ENCODE data around the gene MDN1.
"Not testable (repeated sequence)": the region's sequence is repeated elsewhere in the genome, so short reads cannot be mapped to it uniquely, and the experiment has no call there.

The MDN1 gene

GRCh38 chr6:89769572-89769971, 50.0 kb downstream of the MDN1 start:
- DNase-seq: no peak

- DNase-seq: no peak
These were observed 51.3 kb downstream of the MDN1 start for GRCh38 chr6:89768324-89768723.

- DNase-seq: no peak
These were observed 56.0 kb downstream of the MDN1 start for GRCh38 chr6:89763550-89763949.

- no peak for DNase-seq
These were observed 60.8 kb downstream of the MDN1 start for GRCh38 chr6:89758830-89759229.

- peak; percentile 57 for DNase-seq
These were observed 69.3 kb downstream of the MDN1 start for GRCh38 chr6:89750338-89750737.

GRCh38 chr6:89749918-89750317, 69.7 kb downstream of the MDN1 start:
- DNase-seq: no peak

GRCh38 chr6:89745716-89746115, 73.9 kb downstream of the MDN1 start:
- DNase-seq: no peak

GRCh38 chr6:89745096-89745495, 74.5 kb downstream of the MDN1 start:
- DNase-seq: no peak

- no peak for DNase-seq
These were observed 82.7 kb downstream of the MDN1 start for GRCh38 chr6:89736893-89737292.

- DNase-seq: peak; percentile 12
These were observed 85.1 kb downstream of the MDN1 start for GRCh38 chr6:89734526-89734925.

- no peak for DNase-seq
These were observed 87.5 kb downstream of the MDN1 start for GRCh38 chr6:89731924-89732567.

- DNase-seq: not testable (repeated sequence)
These were observed 88.3 kb downstream of the MDN1 start for GRCh38 chr6:89731262-89731661.

GRCh38 chr6:89729818-89730217, 89.8 kb downstream of the MDN1 start:
- DNase-seq: peak; percentile 8

GRCh38 chr6:89727501-89727900, 92.1 kb downstream of the MDN1 start:
- DNase-seq: no peak

GRCh38 chr6:89724981-89725380, 94.6 kb downstream of the MDN1 start:
- DNase-seq: no peak

- DNase-seq: no peak
These were observed 96.5 kb downstream of the MDN1 start for GRCh38 chr6:89723046-89723445.

GRCh38 chr6:89716532-89716931, 103.1 kb downstream of the MDN1 start:
- DNase-seq: no peak

- DNase-seq: no peak
These were observed 107.8 kb downstream of the MDN1 start for GRCh38 chr6:89711801-89712200.

GRCh38 chr6:89708316-89708715, 111.3 kb downstream of the MDN1 start:
- no peak for DNase-seq

GRCh38 chr6:89707766-89708165, 111.8 kb downstream of the MDN1 start:
- DNase-seq: no peak

GRCh38 chr6:89706121-89706520, 113.5 kb downstream of the MDN1 start:
- no peak for DNase-seq

- DNase-seq: no peak
These were observed 116.3 kb downstream of the MDN1 start for GRCh38 chr6:89703292-89703691.

GRCh38 chr6:89702349-89702748, 117.2 kb downstream of the MDN1 start:
- no peak for DNase-seq

GRCh38 chr6:89695667-89696066, 123.9 kb downstream of the MDN1 start:
- no peak for DNase-seq

GRCh38 chr6:89694428-89694827, 125.2 kb downstream of the MDN1 start:
- no peak for DNase-seq

GRCh38 chr6:89693207-89693606, 126.4 kb downstream of the MDN1 start:
- DNase-seq: no peak
